HepG2 (cell line): ENCODE results near the gene RELB.

Source experiments
- POLR2A ChIP-seq, 2 experiments: IDR thresholded peaks; 2 replicates each; pipeline ENCODE4 v1.6.1; 2011; ENCODE audit warnings: low read depth in 2 of 2, low read length in 2 of 2, mild to moderate bottlenecking in 1 of 2, moderate library complexity in 1 of 2; ENCODE audit not compliant: insufficient read depth in 1 of 2
- ZBTB26 ChIP-seq: IDR thresholded peaks from 2 replicates; pipeline ENCODE4 v1.6.1; 2016; ENCODE audit warnings: missing compliant biosample characterization, missing genetic modification reagents, borderline replicate concordance

- no peak for TF ChIP-seq ZBTB26 (CRISPR knock-in tag)
- TF ChIP-seq POLR2A (IDR thresholded peaks at IDR 0.05; ENCODE audit: insufficient read depth in 1 of 2, low read depth in 2 of 2, low read length in 2 of 2) = no peak
These were observed 15.4 kb downstream of the RELB start for GRCh38 chr19:45016388-45017314.
